ENCODE results near the gene MARF1.
"Not testable (repeated sequence)": the region's sequence is repeated elsewhere in the genome, so short reads cannot be mapped to it uniquely, and the experiment has no call there.

The MARF1 gene

GRCh38 chr16:15567823-15568222, 75.1 kb downstream of the MARF1 start:
- no peak for DNase-seq (ENCODE audit: low spot score)

- no peak for DNase-seq (ENCODE audit: low spot score)
Observed at GRCh38 chr16:15566095-15566494, 76.9 kb downstream of the MARF1 start.

GRCh38 chr16:15564604-15565339, 78.2 kb downstream of the MARF1 start:
- DNase-seq (ENCODE audit: low spot score) = no peak

GRCh38 chr16:15559176-15559575, 83.8 kb downstream of the MARF1 start:
- no peak for DNase-seq (ENCODE audit: low spot score)

GRCh38 chr16:15557258-15557657, 85.7 kb downstream of the MARF1 start:
- DNase-seq (ENCODE audit: low spot score) = no peak

- no peak for DNase-seq (ENCODE audit: low spot score)
Observed at GRCh38 chr16:15556130-15556529, 86.8 kb downstream of the MARF1 start.

- no peak for DNase-seq (ENCODE audit: low spot score)
Observed at GRCh38 chr16:15553313-15554088, 89.5 kb downstream of the MARF1 start.

- no peak for DNase-seq (ENCODE audit: low spot score)
Observed at GRCh38 chr16:15552507-15552906, 90.4 kb downstream of the MARF1 start.

GRCh38 chr16:15548482-15548891, 94.5 kb downstream of the MARF1 start:
- DNase-seq (ENCODE audit: low spot score) = no peak

- DNase-seq (ENCODE audit: low spot score) = no peak
Observed at GRCh38 chr16:15547768-15548096, 95.2 kb downstream of the MARF1 start.

- DNase-seq (ENCODE audit: low spot score) = not testable (repeated sequence)
Observed at GRCh38 chr16:15547072-15547767, 95.7 kb downstream of the MARF1 start.

- DNase-seq (ENCODE audit: low spot score) = no peak
Observed at GRCh38 chr16:15545544-15545943, 97.4 kb downstream of the MARF1 start.

- no peak for DNase-seq (ENCODE audit: low spot score)
Observed at GRCh38 chr16:15544405-15544804, 98.5 kb downstream of the MARF1 start.

Data from kidney capillary endothelial cell (primary cell).